GM12891 (cell line): ENCODE results near the gene POLE3.

Experiments
- PAX5 ChIP-seq: IDR thresholded peaks from 2 replicates; pipeline ENCODE4 v1.6.1; 2011; ENCODE audit warnings: low read length, moderate library complexity, mild to moderate bottlenecking; ENCODE audit not compliant: insufficient read depth, severe bottlenecking
- POLR2A ChIP-seq: IDR thresholded peaks from 2 replicates; pipeline ENCODE4 v1.6.1; 2011; ENCODE audit warnings: low read depth, low read length, control low read depth
- POLR2AphosphoS5 ChIP-seq: IDR thresholded peaks from 2 replicates; pipeline ENCODE4 v1.6.1; 2011; ENCODE audit warnings: low read depth, low read length, control low read depth
- POU2F2 ChIP-seq: IDR thresholded peaks from 2 replicates; pipeline ENCODE4 v1.6.1; 2011; ENCODE audit warnings: low read depth, mild to moderate bottlenecking, control low read depth, low read length, moderate library complexity
- SPI1 ChIP-seq: IDR thresholded peaks from 2 replicates; pipeline ENCODE4 v1.6.1; 2011; ENCODE audit warnings: low read depth, low read length, control low read depth
- TAF1 ChIP-seq: IDR thresholded peaks from 2 replicates; pipeline ENCODE4 v1.6.1; 2011; ENCODE audit warnings: low read depth, low read length, control low read depth

DNA sequence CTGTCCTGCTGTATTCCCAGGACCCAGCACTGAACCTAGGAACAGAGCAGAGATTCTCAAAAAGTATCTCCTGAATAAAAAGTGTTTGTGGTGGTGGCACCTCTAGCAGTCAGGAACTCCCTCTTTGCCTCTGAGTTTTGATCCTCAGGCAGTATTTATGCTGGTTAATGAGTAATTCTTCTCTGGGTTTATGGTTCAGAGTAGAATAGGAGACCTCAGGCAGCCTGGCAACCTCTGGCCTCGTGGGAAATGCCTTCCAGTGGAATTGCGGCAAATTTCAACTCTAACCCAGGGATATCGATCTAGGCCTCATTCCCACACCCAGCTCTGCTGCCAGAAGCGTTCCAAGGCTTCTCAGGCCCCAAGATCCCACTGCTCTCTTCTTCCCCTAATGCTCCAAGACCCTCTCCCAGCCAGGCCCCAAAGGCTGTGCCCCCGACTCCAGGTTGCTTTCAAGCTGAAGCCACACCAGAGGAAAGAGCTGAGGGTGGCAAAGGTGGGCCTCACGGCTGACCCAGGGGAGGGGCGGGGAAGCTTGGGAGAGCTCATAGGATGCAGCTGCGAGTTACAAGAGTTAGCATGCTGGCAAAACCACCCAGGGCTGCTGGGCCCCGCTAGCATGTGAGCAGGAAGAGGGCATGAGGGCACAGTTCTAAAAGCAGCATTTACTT is 22.8 kb downstream of the POLE3 start:
- no peak for TF ChIP-seq POLR2AphosphoS5
- TF ChIP-seq POLR2A = no peak
- no peak for TF ChIP-seq PAX5
- no peak for TF ChIP-seq TAF1
- no peak for TF ChIP-seq POU2F2
- TF ChIP-seq SPI1 = no peak
